Nephron (organoid): ENCODE results near the gene HMCN2.

ENCODE experiments used
- H3K27ac Mint-ChIP-seq, 3 experiments: 2 replicates each; pipeline ENCODE4 v1.8.0; 2020; ENCODE audit warnings: mixed read lengths in 3 of 3, mild to moderate bottlenecking in 2 of 3, moderate library complexity in 1 of 3
- H3K27me3 Mint-ChIP-seq: 2 replicates; pipeline ENCODE4 v1.8.0; 2021; ENCODE audit warnings: low read depth, mild to moderate bottlenecking, moderate library complexity, mixed read lengths
- H3K36me3 Mint-ChIP-seq: 2 replicates; pipeline ENCODE4 v1.8.0; 2020; ENCODE audit warnings: low read depth, mixed read lengths
- H3K4me1 Mint-ChIP-seq: 2 replicates; pipeline ENCODE4 v1.8.0; 2020; ENCODE audit warnings: mixed read lengths
- H3K4me3 Mint-ChIP-seq, 3 experiments: 2 replicates each; pipeline ENCODE4 v1.8.0; 2020; ENCODE audit warnings: mild to moderate bottlenecking in 3 of 3, mixed read lengths in 3 of 3, moderate library complexity in 2 of 3
- H3K9me3 Mint-ChIP-seq: 2 replicates; pipeline ENCODE4 v1.8.0; 2020; ENCODE audit warnings: mixed read lengths
- TF ChIP-seq, protein P1 (sequence below), 3 experiments: fragments of 200-600 bp; sonication (generic); IDR thresholded peaks; one replicate each; pipeline ENCODE4 v1.5.0; 2021; ENCODE audit warnings: antibody characterized with exemption in 3 of 3; ENCODE audit not compliant: unreplicated experiment in 3 of 3

Gene HMCN2, protein sequence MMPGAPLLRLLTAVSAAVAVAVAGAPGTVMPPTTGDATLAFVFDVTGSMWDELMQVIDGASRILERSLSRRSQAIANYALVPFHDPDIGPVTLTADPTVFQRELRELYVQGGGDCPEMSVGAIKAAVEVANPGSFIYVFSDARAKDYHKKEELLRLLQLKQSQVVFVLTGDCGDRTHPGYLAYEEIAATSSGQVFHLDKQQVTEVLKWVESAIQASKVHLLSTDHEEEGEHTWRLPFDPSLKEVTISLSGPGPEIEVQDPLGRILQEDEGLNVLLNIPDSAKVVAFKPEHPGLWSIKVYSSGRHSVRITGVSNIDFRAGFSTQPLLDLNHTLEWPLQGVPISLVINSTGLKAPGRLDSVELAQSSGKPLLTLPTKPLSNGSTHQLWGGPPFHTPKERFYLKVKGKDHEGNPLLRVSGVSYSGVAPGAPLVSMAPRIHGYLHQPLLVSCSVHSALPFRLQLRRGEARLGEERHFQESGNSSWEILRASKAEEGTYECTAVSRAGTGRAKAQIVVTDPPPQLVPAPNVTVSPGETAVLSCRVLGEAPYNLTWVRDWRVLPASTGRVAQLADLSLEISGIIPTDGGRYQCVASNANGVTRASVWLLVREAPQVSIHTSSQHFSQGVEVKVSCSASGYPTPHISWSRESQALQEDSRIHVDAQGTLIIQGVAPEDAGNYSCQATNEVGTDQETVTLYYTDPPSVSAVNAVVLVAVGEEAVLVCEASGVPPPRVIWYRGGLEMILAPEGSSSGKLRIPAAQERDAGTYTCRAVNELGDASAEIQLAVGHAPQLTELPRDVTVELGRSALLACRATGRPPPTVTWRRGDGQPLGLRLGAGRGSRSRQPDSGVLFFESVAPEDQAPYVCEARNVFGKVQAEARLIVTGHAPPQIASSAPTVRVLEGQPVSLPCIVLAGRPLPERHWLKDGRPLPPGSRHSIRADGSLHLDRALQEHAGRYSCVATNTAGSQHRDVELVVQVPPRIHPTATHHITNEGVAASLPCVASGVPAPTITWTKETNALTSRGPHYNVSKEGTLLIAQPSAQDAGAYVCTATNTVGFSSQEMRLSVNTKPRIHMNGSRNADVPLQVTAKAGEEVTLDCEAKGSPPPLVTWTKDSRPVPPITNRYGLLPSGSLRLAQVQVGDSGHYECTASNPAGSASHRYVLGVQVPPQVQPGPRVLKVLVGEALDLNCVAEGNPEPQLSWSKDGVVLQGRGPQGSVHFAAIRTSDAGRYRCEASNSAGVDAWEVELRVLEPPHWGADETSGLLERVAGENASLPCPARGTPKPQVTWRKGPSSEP (N-terminal part only)

DNA sequence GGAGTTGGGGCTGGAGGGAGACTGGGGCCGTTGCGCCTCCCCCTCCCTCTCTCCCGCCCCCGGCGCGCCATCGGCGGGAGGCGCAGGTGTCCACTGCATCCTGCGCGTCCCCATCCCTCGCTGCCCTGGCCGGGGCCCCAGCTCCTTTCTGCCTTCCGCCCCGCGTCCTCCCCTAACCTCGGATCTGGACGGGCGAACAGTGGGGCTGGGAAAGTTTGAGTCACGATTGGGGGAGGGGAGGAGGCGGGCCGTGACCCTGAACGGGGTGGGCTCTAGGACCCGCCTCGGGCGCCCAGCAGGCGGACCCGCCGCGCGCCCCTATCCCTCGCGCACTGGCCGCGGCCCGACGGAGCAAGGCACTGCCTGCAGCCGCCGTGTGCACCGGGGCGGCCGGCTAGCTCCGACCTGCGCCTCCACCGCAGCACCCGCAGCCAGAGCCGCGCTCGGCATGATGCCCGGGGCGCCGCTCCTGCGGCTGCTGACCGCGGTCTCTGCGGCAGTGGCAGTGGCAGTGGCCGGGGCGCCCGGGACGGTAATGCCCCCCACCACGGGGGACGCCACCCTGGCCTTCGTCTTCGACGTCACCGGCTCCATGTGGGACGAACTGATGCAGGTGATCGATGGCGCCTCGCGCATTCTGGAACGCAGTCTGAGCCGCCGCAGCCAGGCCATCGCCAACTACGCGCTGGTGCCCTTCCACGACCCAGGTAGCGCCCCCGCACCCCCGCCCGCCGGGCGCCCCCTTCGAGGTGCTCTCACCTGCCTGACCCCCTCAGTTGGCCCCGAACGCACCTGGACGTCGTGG is at the start of gene HMCN2:
Gene HMCN2 (plus strand): TSS at position 330 of the 805 bp plus-strand sequence. CDS start 119 bp downstream, at position 449.
- H3K36me3 Mint-ChIP-seq = no peaks in the 10 kb centered on the region
- H3K9me3 Mint-ChIP-seq = no peaks in the 10 kb centered on the region
- TF ChIP-seq, protein P1, sequence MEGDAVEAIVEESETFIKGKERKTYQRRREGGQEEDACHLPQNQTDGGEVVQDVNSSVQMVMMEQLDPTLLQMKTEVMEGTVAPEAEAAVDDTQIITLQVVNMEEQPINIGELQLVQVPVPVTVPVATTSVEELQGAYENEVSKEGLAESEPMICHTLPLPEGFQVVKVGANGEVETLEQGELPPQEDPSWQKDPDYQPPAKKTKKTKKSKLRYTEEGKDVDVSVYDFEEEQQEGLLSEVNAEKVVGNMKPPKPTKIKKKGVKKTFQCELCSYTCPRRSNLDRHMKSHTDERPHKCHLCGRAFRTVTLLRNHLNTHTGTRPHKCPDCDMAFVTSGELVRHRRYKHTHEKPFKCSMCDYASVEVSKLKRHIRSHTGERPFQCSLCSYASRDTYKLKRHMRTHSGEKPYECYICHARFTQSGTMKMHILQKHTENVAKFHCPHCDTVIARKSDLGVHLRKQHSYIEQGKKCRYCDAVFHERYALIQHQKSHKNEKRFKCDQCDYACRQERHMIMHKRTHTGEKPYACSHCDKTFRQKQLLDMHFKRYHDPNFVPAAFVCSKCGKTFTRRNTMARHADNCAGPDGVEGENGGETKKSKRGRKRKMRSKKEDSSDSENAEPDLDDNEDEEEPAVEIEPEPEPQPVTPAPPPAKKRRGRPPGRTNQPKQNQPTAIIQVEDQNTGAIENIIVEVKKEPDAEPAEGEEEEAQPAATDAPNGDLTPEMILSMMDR (IDR thresholded peaks at IDR 0.05; ENCODE audit: unreplicated experiment in 3 of 3) = no peak
- H3K27ac Mint-ChIP-seq = no peak within 1 kb of the TSS
- peaks cover 94% of the 10 kb centered on the region for H3K27me3 Mint-ChIP-seq
- peaks cover 26% of the 10 kb centered on the region for H3K4me1 Mint-ChIP-seq
- H3K4me3 Mint-ChIP-seq = peak within 1 kb of the TSS; percentile 71 to 81 (median 76)

DNA sequence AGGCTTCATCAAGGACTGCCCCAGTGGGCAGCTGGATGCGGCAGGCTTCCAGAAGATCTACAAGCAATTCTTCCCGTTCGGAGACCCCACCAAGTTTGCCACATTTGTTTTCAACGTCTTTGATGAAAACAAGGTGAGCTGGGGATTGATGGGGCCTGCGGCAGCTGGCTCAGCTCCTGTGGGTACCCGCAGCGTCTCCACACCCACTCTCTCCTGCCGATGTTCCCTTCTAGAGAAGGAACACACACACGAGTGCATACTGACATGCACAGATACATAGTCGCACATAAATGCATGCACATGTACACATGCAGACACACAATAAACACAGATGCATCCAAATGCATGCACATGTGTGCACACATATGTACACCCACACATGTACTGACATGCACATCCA is 47.7 kb upstream of the HMCN2 start:
- no peak overlapping the region for H3K4me3 Mint-ChIP-seq
- H3K4me1 Mint-ChIP-seq = peaks cover 38% of the 10 kb centered on the region
- peaks cover 13% of the 10 kb centered on the region for H3K36me3 Mint-ChIP-seq
- H3K9me3 Mint-ChIP-seq = no peaks in the 10 kb centered on the region
- TF ChIP-seq, protein P1 (IDR thresholded peaks at IDR 0.05; ENCODE audit: unreplicated experiment in 3 of 3) = no peak
- no peaks in the 10 kb centered on the region for H3K27me3 Mint-ChIP-seq
- H3K27ac Mint-ChIP-seq = peak overlapping the region; percentile 32 to 68 (median 38)

DNA sequence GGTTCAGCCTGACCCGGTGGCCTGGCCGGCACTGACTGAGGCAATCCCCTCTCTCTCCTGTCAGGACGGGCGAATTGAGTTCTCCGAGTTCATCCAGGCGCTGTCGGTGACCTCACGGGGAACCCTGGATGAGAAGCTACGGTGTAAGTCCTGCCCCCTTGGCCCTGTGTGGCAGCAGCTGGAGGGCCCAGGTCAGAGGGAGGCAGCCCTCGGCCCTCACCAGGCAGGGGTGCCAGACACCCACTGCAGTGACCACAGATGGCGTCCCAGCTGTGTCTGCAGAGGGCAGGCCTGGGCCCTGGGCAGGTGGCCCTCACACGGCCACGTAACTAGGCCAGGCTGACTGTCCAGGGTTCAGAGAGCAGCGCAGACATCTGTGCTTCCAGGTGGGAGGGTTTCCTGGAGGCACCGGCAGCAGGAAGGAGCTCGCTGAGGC is 45.9 kb upstream of the HMCN2 start:
- Mint-ChIP-seq H3K27ac (peak overlapping the region; percentile 92 to 93 (median 93)), H3K4me1 (peaks cover 34% of the 10 kb centered on the region), H3K36me3 (peaks cover 16% of the 10 kb centered on the region), H3K27me3 (no peaks in the 10 kb centered on the region), H3K4me3 (no peak overlapping the region), H3K9me3 (no peaks in the 10 kb centered on the region)
- TF ChIP-seq, protein P1 (IDR thresholded peaks at IDR 0.05; ENCODE audit: unreplicated experiment in 3 of 3) = no peak

DNA sequence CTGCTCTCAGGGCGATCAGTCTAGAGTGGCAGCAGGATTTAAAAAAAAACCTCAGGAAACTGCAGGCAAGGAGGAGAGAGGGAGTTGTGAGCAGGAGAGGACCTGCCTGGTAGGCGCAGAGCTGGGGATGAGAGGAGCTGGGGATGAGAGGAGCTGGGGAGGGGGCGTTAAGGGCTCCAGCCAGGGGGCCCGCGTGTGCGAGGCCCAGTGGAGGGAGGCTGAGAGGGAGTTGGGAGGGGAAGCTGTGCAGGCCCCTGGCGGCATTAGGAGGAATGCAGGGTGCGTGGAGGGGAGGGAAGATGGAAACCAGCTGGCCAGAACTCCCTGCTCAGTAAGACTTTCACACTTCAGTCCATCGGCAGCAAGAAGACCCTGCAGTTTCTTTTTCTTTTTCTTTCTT is 45.2 kb upstream of the HMCN2 start:
- TF ChIP-seq, protein P1 (IDR thresholded peaks at IDR 0.05; ENCODE audit: unreplicated experiment in 3 of 3) = peak; percentile 39 to 49 (median 48)
- H3K27ac Mint-ChIP-seq = peak overlapping the region; percentile 92 to 93 (median 93)
- peaks cover 29% of the 10 kb centered on the region for H3K4me1 Mint-ChIP-seq
- H3K27me3 Mint-ChIP-seq = no peaks in the 10 kb centered on the region
- peaks cover 20% of the 10 kb centered on the region for H3K36me3 Mint-ChIP-seq
- H3K9me3 Mint-ChIP-seq = no peaks in the 10 kb centered on the region
- H3K4me3 Mint-ChIP-seq = peak overlapping the region; percentile 5 to 46 (median 21)

DNA sequence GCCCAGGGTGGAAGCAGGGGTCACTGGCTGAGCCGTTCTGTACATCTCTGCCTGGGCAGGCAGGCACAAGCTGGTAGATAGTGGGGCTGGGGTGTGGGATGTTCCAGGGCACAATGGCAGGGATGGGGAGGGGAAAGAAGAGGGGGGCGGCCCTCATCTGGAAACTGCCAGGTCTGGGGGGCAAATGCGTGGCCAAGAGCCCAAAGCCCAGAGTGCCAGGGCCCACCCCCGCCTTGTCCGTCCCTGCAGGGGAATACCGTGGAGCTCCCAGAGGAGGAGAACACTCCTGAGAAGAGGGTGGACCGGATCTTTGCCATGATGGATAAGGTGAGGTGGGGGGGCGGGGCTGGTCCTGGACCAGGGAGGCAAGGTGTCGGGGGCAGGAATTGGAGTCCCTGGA is 42.7 kb upstream of the HMCN2 start:
- TF ChIP-seq, protein P1 (IDR thresholded peaks at IDR 0.05; ENCODE audit: unreplicated experiment in 3 of 3) = no peak
- Mint-ChIP-seq H3K27me3 (no peaks in the 10 kb centered on the region), H3K4me3 (no peak overlapping the region), H3K27ac (peak overlapping the region in 2 of 3 experiments; percentile 57 to 73), H3K9me3 (peaks cover 5% of the 10 kb centered on the region), H3K4me1 (peaks cover 29% of the 10 kb centered on the region), H3K36me3 (peaks cover 42% of the 10 kb centered on the region)
